Liver (tissue), 9 donors: ENCODE data around the gene TNFRSF12A. TPM values are rescaled to one million over a fixed set of nuclear protein-coding genes. Genes with fewer than 3 reads are reported as not detected.

Experiments used
- DNase-seq: peaks from one replicate; pipeline ENCODE4 v3.0.0-alpha.2; 2017; ENCODE audit warnings: low spot score
- H3K27ac ChIP-seq, 2 donors: one replicate each; pipeline ENCODE4 v1.7.0; 2013; ENCODE audit warnings: inconsistent platforms in 2 of 2, low read length in 2 of 2, control low read depth in 1 of 2, low read depth in 1 of 2, mild to moderate bottlenecking in 1 of 2
- H3K27me3 ChIP-seq, 4 donors: one replicate each; pipeline versions ENCODE4 v1.6.1 to v1.7.0; 2013; ENCODE audit warnings: low read length in 3 of 4, inconsistent platforms in 1 of 4, mild to moderate bottlenecking in 1 of 4, moderate library complexity in 1 of 4; ENCODE audit not compliant: control insufficient read depth in 4 of 4, insufficient read depth in 4 of 4
- H3K36me3 ChIP-seq, 4 donors: one replicate each; pipeline versions ENCODE4 v1.6.1 to v1.7.0; 2013; ENCODE audit warnings: low read length in 3 of 4, mild to moderate bottlenecking in 3 of 4, low read depth in 1 of 4, moderate library complexity in 1 of 4; ENCODE audit not compliant: control insufficient read depth in 4 of 4, insufficient read depth in 3 of 4
- H3K4me1 ChIP-seq, 4 donors: one replicate each; pipeline versions ENCODE4 v1.6.1 to v1.7.0; 2013; ENCODE audit warnings: low read length in 3 of 4, mild to moderate bottlenecking in 3 of 4, moderate library complexity in 1 of 4; ENCODE audit not compliant: control insufficient read depth in 4 of 4, insufficient read depth in 4 of 4
- H3K4me3 ChIP-seq, 3 donors: one replicate each; pipeline versions ENCODE4 v1.6.1 to v1.7.0; 2013; ENCODE audit warnings: low read length in 3 of 3, control low read depth in 1 of 3, low read depth in 1 of 3, mild to moderate bottlenecking in 1 of 3
- H3K9ac ChIP-seq, 2 donors: one replicate each; pipeline ENCODE4 v1.7.0; 2013; ENCODE audit warnings: low read length in 2 of 2, mild to moderate bottlenecking in 2 of 2, moderate library complexity in 2 of 2, control low read depth in 1 of 2, low read depth in 1 of 2
- H3K9me3 ChIP-seq, 4 donors: one replicate each; pipeline versions ENCODE4 v1.6.1 to v1.7.0; 2013; ENCODE audit warnings: low read length in 3 of 4; ENCODE audit not compliant: control insufficient read depth in 4 of 4
- ATF3 ChIP-seq: IDR thresholded peaks from 2 replicates; pipeline ENCODE4 v1.6.1; 2016; ENCODE audit warnings: antibody characterized with exemption
- CTCF ChIP-seq: fragments of 150-350 bp; IDR thresholded peaks from 2 replicates; pipeline ENCODE4 v1.5.1; 2017; ENCODE audit warnings: improper control_type of control experiment, low read depth, low read length; ENCODE audit not compliant: missing input control
- EGR1 ChIP-seq, 2 donors: IDR thresholded peaks; 2 replicates each; pipeline ENCODE4 v1.6.1; 2016 to 2018; ENCODE audit warnings: antibody characterized with exemption in 2 of 2, low read depth in 2 of 2
- FOXA1 ChIP-seq: IDR thresholded peaks from 2 replicates; pipeline ENCODE4 v1.6.1; 2016; ENCODE audit warnings: antibody characterized with exemption
- FOXA2 ChIP-seq: IDR thresholded peaks from 2 replicates; pipeline ENCODE4 v1.6.1; 2016; ENCODE audit warnings: antibody characterized with exemption
- GABPA ChIP-seq, 2 donors: IDR thresholded peaks in 1 of 2; conservative IDR thresholded peaks in 1 of 2; 2 replicates each; pipeline ENCODE4 v1.6.1; 2016; ENCODE audit warnings: antibody characterized with exemption in 2 of 2, mild to moderate bottlenecking in 1 of 2, moderate library complexity in 1 of 2
- HNF4A ChIP-seq, 2 donors: conservative IDR thresholded peaks; 2 replicates each; pipeline ENCODE4 v1.6.1; 2016; ENCODE audit warnings: antibody characterized with exemption in 2 of 2, mild to moderate bottlenecking in 2 of 2
- HNF4G ChIP-seq: IDR thresholded peaks from 2 replicates; pipeline ENCODE4 v1.6.1; 2016; ENCODE audit warnings: antibody characterized with exemption
- NR2F2 ChIP-seq: IDR thresholded peaks from 2 replicates; pipeline ENCODE4 v1.6.1; 2016; ENCODE audit warnings: antibody characterized with exemption
- RAD21 ChIP-seq, 2 donors: IDR thresholded peaks; 2 replicates each; pipeline ENCODE4 v1.6.1; 2016; ENCODE audit warnings: antibody characterized with exemption in 2 of 2, mild to moderate bottlenecking in 2 of 2
- RXRA ChIP-seq, 2 donors: IDR thresholded peaks; 2 replicates each; pipeline ENCODE4 v1.6.1; 2017 to 2018; ENCODE audit warnings: antibody characterized with exemption in 2 of 2, mild to moderate bottlenecking in 1 of 2
- SP1 ChIP-seq: IDR thresholded peaks from 2 replicates; pipeline ENCODE4 v1.6.1; 2018; ENCODE audit warnings: antibody characterized with exemption, mild to moderate bottlenecking
- YY1 ChIP-seq: IDR thresholded peaks from 2 replicates; pipeline ENCODE4 v1.6.1; 2016; ENCODE audit warnings: antibody characterized with exemption, mild to moderate bottlenecking
- WGBS: extraction: QIAGEN DNeasy Blood & Tissue Kit; methylation state at CpG from one replicate; pipeline ENCODE4 v1.1.7; 2013; 5-methylcytosine and 5-hydroxymethylcytosine counted together
- polyA plus RNA-seq, 2 donors: library from polyadenylated mRNA; stranded (reverse) in 1 of 2; unstranded in 1 of 2; fragments of 200-250 nt in 1 of 2; fragments of >200 nt in 1 of 2; fragmentation: Nextera tagmentation in 1 of 2; extraction: Ambion mirVana in 1 of 2; gene quantifications; one replicate each; pipeline versions ENCODE4 v1.2.1 to v1.2.3, GENCODE V29; 2013 to 2015
- total RNA-seq, 2 donors: library from RNA; depleted of rRNA; stranded (reverse); fragments of >200 nt; gene quantifications; one replicate each; pipeline ENCODE4 v1.2.3, GENCODE V29; 2014
- TF ChIP-seq, protein P1 (sequence below): IDR thresholded peaks from 2 replicates; pipeline ENCODE4 v1.6.1; 2016; ENCODE audit warnings: antibody characterized with exemption, mild to moderate bottlenecking
- TF ChIP-seq, protein P2 (sequence below): IDR thresholded peaks from 2 replicates; pipeline ENCODE4 v1.6.1; 2016; ENCODE audit warnings: antibody characterized with exemption
- donor health status: healthy.
- donor health status: healthy.
- donor health status: healthy.
- donor health status: healthy.
- donor health status: healthy.

The TNFRSF12A gene
- total and polyA plus RNA-seq, 4 donors: 7.9 to 35.5 (median 9.1) TPM

DNA sequence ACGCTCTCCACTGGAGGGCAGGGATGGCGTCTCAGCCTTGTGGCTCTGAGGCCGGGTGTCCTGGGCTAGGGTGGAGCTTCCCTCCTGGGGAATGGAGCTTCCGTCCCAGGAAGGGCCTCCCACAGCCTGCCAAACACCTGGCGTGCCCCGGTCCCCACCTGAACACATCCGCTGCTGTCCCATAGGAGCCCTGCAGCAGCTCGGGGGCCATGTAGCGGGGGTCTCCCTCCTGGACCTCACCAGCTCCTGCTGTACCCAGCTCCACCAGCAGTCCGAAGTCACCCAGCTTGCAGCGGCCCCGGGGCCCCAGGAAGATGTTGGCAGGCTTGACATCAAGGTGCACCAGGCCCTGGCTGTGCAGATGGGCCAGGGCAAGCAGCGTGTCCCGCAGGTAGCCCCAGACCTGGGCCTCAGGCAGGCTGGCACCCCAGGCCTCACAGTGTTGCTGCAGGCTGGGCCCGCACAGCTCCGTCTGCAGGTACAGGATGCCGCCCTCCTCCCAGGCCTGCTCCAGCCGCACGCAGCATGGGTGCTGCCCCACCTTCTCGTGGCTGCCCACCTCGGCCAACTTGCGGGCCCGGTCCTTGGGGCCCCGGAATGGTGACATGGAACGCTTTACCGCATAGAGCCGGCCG lies 44.9 kb upstream of the TNFRSF12A start:
- 97% methylated on average over 28 of the region's 28 CpGs for WGBS

GRCh38 chr16:2976201-2976600 lies 44.0 kb upstream of the TNFRSF12A start:
- H3K4me1 ChIP-seq: peaks cover 8 to 22% (median 14%) of the 10 kb centered on the region in 4 donors
- no peak overlapping the region for H3K4me3 ChIP-seq
- H3K27ac ChIP-seq: no peak overlapping the region
- no peak for DNase-seq
- no peaks in the 10 kb centered on the region for H3K36me3 ChIP-seq
- peaks cover 0 to 2% (median 0%) of the 10 kb centered on the region in 4 donors for H3K27me3 ChIP-seq
- 93% methylated on average over 7 of the region's 7 CpGs for WGBS
- H3K9me3 ChIP-seq: no peaks in the 10 kb centered on the region
- H3K9ac ChIP-seq: no peak overlapping the region
- TF ChIP-seq NR2F2 (no peak), ATF3 (no peak), YY1 (no peak), GABPA (IDR thresholded peaks at IDR 0.05 in 1 of 2, conservative IDR thresholded peaks at IDR 0.05 in 1 of 2) (no peak), FOXA2 (no peak), RAD21 (IDR thresholded peaks at IDR 0.05) (no peak), RXRA (IDR thresholded peaks at IDR 0.05) (no peak), EGR1 (IDR thresholded peaks at IDR 0.05; ENCODE audit: low read depth in 2 of 2) (no peak), HNF4A (conservative IDR thresholded peaks at IDR 0.05) (no peak), FOXA1 (no peak), SP1 (no peak), HNF4G (no peak), CTCF (no peak)
- TF ChIP-seq, protein P1, sequence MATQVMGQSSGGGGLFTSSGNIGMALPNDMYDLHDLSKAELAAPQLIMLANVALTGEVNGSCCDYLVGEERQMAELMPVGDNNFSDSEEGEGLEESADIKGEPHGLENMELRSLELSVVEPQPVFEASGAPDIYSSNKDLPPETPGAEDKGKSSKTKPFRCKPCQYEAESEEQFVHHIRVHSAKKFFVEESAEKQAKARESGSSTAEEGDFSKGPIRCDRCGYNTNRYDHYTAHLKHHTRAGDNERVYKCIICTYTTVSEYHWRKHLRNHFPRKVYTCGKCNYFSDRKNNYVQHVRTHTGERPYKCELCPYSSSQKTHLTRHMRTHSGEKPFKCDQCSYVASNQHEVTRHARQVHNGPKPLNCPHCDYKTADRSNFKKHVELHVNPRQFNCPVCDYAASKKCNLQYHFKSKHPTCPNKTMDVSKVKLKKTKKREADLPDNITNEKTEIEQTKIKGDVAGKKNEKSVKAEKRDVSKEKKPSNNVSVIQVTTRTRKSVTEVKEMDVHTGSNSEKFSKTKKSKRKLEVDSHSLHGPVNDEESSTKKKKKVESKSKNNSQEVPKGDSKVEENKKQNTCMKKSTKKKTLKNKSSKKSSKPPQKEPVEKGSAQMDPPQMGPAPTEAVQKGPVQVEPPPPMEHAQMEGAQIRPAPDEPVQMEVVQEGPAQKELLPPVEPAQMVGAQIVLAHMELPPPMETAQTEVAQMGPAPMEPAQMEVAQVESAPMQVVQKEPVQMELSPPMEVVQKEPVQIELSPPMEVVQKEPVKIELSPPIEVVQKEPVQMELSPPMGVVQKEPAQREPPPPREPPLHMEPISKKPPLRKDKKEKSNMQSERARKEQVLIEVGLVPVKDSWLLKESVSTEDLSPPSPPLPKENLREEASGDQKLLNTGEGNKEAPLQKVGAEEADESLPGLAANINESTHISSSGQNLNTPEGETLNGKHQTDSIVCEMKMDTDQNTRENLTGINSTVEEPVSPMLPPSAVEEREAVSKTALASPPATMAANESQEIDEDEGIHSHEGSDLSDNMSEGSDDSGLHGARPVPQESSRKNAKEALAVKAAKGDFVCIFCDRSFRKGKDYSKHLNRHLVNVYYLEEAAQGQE: no peak

More for the DNA sequence above, 44.9 kb upstream of the TNFRSF12A start:
- H3K9me3 ChIP-seq: no peaks in the 10 kb centered on the region
- peaks cover 9 to 24% (median 10%) of the 10 kb centered on the region in 4 donors for H3K4me1 ChIP-seq
- DNase-seq: no peak
- no peak overlapping the region for H3K4me3 ChIP-seq
- H3K27me3 ChIP-seq: peaks cover 0 to 2% (median 0%) of the 10 kb centered on the region in 4 donors
- H3K27ac ChIP-seq: no peak overlapping the region
- no peak overlapping the region for H3K9ac ChIP-seq
- no peaks in the 10 kb centered on the region for H3K36me3 ChIP-seq
- no peak for TF ChIP-seq RAD21 (IDR thresholded peaks at IDR 0.05)
- TF ChIP-seq, protein P1: no peak
- no peak for TF ChIP-seq FOXA2
- TF ChIP-seq SP1: no peak
- TF ChIP-seq, protein P2, sequence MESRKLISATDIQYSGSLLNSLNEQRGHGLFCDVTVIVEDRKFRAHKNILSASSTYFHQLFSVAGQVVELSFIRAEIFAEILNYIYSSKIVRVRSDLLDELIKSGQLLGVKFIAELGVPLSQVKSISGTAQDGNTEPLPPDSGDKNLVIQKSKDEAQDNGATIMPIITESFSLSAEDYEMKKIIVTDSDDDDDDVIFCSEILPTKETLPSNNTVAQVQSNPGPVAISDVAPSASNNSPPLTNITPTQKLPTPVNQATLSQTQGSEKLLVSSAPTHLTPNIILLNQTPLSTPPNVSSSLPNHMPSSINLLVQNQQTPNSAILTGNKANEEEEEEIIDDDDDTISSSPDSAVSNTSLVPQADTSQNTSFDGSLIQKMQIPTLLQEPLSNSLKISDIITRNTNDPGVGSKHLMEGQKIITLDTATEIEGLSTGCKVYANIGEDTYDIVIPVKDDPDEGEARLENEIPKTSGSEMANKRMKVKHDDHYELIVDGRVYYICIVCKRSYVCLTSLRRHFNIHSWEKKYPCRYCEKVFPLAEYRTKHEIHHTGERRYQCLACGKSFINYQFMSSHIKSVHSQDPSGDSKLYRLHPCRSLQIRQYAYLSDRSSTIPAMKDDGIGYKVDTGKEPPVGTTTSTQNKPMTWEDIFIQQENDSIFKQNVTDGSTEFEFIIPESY: no peak
